ACC112 (cell line): Measurements from ENCODE around the gene DAG1.

Experiments used
- H2AFZ ChIP-seq: fragments of 200-600 bp; sonication (generic); one replicate; pipeline ENCODE4 v1.6.0; 2017; ENCODE audit warnings: antibody characterized with exemption, low read length; ENCODE audit not compliant: unreplicated experiment
- H3K27ac ChIP-seq: fragments of 200-600 bp; sonication (generic); 2 replicates; pipeline ENCODE4 v1.5.1; 2014; ENCODE audit warnings: low read depth, mild to moderate bottlenecking, antibody characterized with exemption, low read length, moderate library complexity
- H3K27me3 ChIP-seq: fragments of 200-600 bp; sonication (generic); 2 replicates; pipeline ENCODE4 v1.6.1; 2014; ENCODE audit warnings: mild to moderate bottlenecking, antibody characterized with exemption, low read length, moderate library complexity, mixed read lengths; ENCODE audit not compliant: insufficient read depth
- H3K36me3 ChIP-seq: fragments of 200-600 bp; sonication (generic); 2 replicates; pipeline ENCODE4 v1.6.1; 2016; ENCODE audit warnings: mild to moderate bottlenecking, antibody characterized with exemption, low read length, moderate library complexity, mixed read lengths; ENCODE audit not compliant: insufficient read depth
- H3K4me1 ChIP-seq: fragments of 200-600 bp; sonication (generic); one replicate; pipeline ENCODE4 v1.6.1; 2016; ENCODE audit warnings: low read length, mixed read lengths; ENCODE audit not compliant: insufficient read depth, unreplicated experiment, control insufficient read depth
- H3K4me3 ChIP-seq: fragments of 200-600 bp; sonication (generic); 2 replicates; pipeline ENCODE4 v1.5.1; 2014; ENCODE audit warnings: mild to moderate bottlenecking, low read depth, low read length
- H3K79me2 ChIP-seq: fragments of 200-600 bp; sonication (generic); one replicate; pipeline ENCODE4 v1.6.0; 2016; ENCODE audit warnings: low read length; ENCODE audit not compliant: control insufficient read depth, unreplicated experiment, insufficient read depth

The DAG1 gene

DNA sequence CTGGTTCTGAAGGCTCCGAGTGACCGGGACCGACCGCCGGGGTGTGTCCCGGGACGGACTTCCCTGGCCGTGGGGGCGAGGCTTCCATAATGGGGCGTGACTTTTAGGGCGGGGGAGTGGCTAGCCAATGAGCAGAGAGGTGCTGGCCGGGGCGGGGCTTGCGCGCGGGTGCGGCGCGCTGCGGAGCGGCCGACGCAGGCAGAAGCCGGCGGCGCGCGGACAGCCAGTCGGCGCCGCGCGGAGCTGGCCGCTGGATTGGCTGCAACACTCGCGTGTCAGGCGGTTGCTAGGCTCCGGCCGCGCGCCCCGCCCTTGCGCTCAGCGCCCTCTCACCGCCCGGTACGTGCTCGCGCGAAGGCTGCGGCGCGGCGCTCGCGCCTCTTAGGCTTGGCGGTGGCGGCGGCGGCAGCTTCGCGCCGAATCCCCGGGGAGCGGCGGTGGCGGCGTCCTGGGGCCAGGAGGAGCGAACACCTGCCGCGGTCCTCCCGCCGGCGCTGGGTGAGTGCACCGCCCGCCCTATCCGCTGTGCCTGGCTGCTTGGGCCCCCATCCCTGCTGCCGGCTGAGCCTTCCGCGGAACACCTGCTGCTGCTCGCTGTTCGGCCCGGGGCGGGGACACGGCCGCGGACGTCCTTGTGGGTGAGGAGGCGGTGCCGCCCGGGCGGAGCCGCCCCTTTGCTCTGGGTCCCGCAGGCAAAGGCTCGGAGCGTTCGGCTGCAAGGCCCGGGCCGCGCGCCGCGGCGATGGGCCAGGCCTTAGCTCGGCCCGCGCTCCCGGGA lies at the start of gene DAG1:
TSS of gene DAG1 (plus strand) at position 332 of the 778 bp plus-strand sequence. CDS start 40,268 bp downstream, outside the sequence.
- H3K36me3 ChIP-seq = no peaks in the 10 kb centered on the region
- H3K4me3 ChIP-seq = peak within 1 kb of the TSS; percentile 91
- peak within 1 kb of the TSS; percentile 86 for H3K27ac ChIP-seq
- H3K4me1 ChIP-seq = peaks cover 22% of the 10 kb centered on the region
- H2AFZ ChIP-seq = peak within 1 kb of the TSS; percentile 87
- peaks cover 8% of the 10 kb centered on the region for H3K79me2 ChIP-seq
- no peaks in the 10 kb centered on the region for H3K27me3 ChIP-seq

DNA sequence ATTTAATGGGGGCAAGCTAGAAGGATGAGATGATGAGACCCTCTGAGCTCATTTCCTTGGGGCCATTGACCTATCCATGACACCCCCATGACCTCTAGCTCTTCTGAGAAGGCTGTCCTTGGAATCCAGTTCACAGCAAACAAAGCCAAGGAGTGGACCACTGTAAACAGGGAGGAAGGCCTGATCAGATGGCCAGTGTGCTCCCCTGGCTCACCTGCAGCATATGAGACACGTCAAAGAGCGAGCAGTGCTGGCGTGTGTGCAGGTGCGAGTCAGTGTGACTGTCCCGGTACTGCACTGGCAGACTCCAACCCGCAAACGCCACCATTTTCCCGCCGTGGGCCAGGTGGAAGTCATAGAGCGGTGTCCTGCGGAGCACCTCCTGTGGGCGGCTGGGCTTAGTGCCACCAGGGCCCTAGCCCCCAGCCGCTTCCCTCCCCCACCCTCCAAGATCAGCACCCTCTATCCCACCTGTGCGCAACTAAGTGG lies 48.1 kb upstream of the DAG1 start:
- Histone ChIP-seq H2AFZ (no peak overlapping the region), H3K27me3 (no peaks in the 10 kb centered on the region), H3K79me2 (no peaks in the 10 kb centered on the region), H3K36me3 (peaks cover 11% of the 10 kb centered on the region; the same call in 1 of the 2 replicates), H3K27ac (peak overlapping the region; percentile 74), H3K4me3 (no peak overlapping the region), H3K4me1 (peaks cover 17% of the 10 kb centered on the region)

DNA sequence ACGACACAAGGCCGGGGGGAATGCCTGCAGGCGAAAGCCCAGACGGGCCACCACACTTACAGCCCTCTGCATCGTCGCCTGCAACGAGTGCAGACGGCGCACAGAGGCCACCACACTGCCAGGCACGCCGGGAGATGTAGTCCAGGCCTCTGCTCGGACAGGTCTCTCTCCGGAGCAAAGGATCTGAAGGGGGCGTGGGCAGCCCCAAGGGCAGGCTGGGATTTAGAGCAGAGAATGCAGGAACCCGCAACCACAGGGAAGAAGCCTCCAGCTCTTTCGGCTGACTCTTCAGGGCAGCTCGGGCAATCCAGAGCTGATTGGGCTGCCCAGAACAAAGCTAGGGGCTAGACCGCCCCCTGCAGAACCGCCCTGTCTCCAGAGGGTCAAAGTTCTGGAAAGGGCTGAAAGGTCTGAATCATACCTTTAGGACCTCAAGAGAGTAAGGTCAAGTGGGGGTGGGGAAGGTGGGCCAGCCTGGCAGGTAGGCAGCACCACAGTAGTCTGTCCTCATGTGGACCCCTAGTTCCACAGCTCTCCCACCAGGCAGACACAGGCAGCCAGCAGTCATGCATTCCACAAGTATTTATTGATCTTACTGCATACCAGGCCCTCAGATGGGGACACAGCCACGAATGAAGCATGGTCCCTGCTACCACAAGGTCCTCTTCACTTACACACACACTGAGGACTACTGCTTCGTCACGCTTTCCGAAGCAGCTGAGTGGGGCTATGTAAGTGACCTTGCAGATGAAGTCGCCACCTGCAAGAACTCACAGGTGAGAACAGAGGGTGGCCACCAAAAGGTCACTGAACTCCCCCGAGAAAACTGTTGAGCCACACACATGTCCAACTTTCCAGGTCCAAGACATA lies 47.5 kb upstream of the DAG1 start, which contains the start of gene AMT:
TSS of gene AMT (minus strand) at position 95 of the 870 bp plus-strand sequence. CDS start at position 72, 23 bp downstream.
- Histone ChIP-seq H3K27me3 (no peaks in the 10 kb centered on the region), H3K4me1 (peaks cover 17% of the 10 kb centered on the region), H3K27ac (peak within 1 kb of the TSS; percentile 74)

DNA sequence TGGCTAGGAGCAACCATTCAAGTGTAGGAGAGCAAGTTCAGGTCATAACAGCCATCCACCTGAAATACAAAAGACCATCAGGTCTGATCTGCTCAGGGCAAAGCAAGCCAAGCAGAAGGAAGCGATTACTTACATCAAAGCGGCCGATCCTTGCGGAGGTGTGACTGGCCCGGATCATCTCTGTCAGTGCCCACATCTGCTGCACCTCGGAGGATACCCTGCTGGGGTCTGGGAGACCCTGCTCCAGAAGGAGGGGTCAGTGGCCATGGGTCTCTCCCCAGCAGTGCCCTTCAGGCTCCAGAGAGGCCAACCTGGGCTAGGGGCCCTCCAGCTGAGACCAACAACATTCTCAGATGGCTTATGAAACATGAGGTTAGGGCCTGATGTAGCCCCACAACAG lies 45.3 kb upstream of the DAG1 start:
- Histone ChIP-seq H3K27ac (no peak overlapping the region), H3K27me3 (no peaks in the 10 kb centered on the region), H3K4me1 (peaks cover 22% of the 10 kb centered on the region), H3K4me3 (no peak overlapping the region), H3K36me3 (0 out of 2 replicates have a peak, but pooled peaks cover 5% of the 10 kb centered on the region), H3K79me2 (no peaks in the 10 kb centered on the region), H2AFZ (no peak overlapping the region)

More for the DNA sequence above, 47.5 kb upstream of the DAG1 start, which contains the start of gene AMT:
- H3K4me3 ChIP-seq = no peak within 1 kb of the TSS
- H2AFZ ChIP-seq = no peak within 1 kb of the TSS
- H3K36me3 ChIP-seq = 0 out of 2 replicates have a peak, but pooled peaks cover 8% of the 10 kb centered on the region
- H3K79me2 ChIP-seq = no peaks in the 10 kb centered on the region

DNA sequence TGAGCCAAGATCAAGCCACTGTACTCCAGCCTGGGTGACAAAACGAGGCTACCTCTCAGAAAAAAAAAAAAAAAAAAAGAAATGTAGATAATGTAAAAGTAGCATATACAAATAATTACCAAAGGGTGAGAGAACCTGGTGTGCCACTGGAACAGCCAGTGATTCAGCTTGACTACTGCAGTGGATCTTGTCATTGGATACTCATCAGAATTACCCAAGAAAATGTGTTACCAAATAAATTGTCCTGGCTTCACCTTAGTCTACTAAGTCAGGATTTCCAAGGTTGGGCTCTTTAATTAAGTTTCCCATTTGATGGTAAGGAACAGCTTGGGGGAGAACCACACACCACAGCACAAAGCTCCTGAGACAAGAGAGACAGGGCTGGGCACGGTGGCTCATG lies 42.5 kb upstream of the DAG1 start:
- Histone ChIP-seq H3K4me3 (no peak overlapping the region), H3K79me2 (no peaks in the 10 kb centered on the region), H2AFZ (no peak overlapping the region), H3K27me3 (no peaks in the 10 kb centered on the region), H3K36me3 (no peaks in the 10 kb centered on the region), H3K4me1 (peaks cover 5% of the 10 kb centered on the region), H3K27ac (peak overlapping the region; percentile 38; the same call in 1 of the 2 replicates)

GRCh38 chr3:49428752-49429080 lies 41.4 kb upstream of the DAG1 start:
- peak overlapping the region; percentile 77 for H3K27ac ChIP-seq
- no peaks in the 10 kb centered on the region for H3K36me3 ChIP-seq
- peak overlapping the region; percentile 98 for H3K4me3 ChIP-seq
- H2AFZ ChIP-seq = peak overlapping the region; percentile 99
- no peaks in the 10 kb centered on the region for H3K79me2 ChIP-seq
- no peaks in the 10 kb centered on the region for H3K27me3 ChIP-seq
- peaks cover 5% of the 10 kb centered on the region for H3K4me1 ChIP-seq

- H2AFZ ChIP-seq = no peak overlapping the region
- no peaks in the 10 kb centered on the region for H3K4me1 ChIP-seq
- no peaks in the 10 kb centered on the region for H3K27me3 ChIP-seq
These were observed 35.3 kb upstream of the DAG1 start for GRCh38 chr3:49434731-49435130.

DNA sequence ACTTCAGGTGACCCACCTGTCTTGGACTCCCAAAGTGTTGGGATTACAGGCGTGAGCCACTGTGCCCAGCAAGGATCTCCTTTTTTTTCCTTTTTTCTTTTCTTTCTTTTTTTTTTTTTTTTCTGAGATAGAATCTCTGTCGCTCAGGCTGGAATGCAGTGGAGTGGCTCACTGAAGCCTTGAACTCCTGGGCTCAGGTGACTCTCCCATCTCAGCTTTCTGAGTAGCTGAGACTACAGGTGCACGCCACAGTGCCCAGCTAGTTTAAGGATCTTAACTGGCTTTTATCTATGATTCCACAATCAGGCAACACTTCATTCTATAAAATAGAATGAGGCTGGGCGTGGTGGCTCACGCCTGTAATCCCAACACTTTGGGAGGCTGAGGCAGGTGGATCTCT lies 24.7 kb upstream of the DAG1 start:
- no peak overlapping the region for H3K4me3 ChIP-seq
- no peaks in the 10 kb centered on the region for H3K79me2 ChIP-seq
- no peaks in the 10 kb centered on the region for H3K27me3 ChIP-seq
- H2AFZ ChIP-seq = no peak overlapping the region
- no peaks in the 10 kb centered on the region for H3K36me3 ChIP-seq
- peaks cover 10% of the 10 kb centered on the region for H3K4me1 ChIP-seq
- no peak overlapping the region for H3K27ac ChIP-seq

More at GRCh38 chr3:49434731-49435130, 35.3 kb upstream of the DAG1 start:
- Histone ChIP-seq H3K4me3 (no peak overlapping the region), H3K36me3 (no peaks in the 10 kb centered on the region), H3K27ac (no peak overlapping the region), H3K79me2 (no peaks in the 10 kb centered on the region)

GRCh38 chr3:49453621-49454020 lies 16.4 kb upstream of the DAG1 start:
- Histone ChIP-seq H2AFZ (no peak overlapping the region), H3K79me2 (no peaks in the 10 kb centered on the region), H3K27me3 (no peaks in the 10 kb centered on the region), H3K36me3 (no peaks in the 10 kb centered on the region), H3K27ac (no peak overlapping the region), H3K4me3 (no peak overlapping the region), H3K4me1 (peaks cover 10% of the 10 kb centered on the region)

GRCh38 chr3:49454458-49454857 lies 15.6 kb upstream of the DAG1 start:
- Histone ChIP-seq H3K79me2 (no peaks in the 10 kb centered on the region), H3K4me3 (no peak overlapping the region)

More at GRCh38 chr3:49454458-49454857, 15.6 kb upstream of the DAG1 start:
- H2AFZ ChIP-seq = no peak overlapping the region
- H3K27ac ChIP-seq = no peak overlapping the region
- no peaks in the 10 kb centered on the region for H3K36me3 ChIP-seq
- H3K27me3 ChIP-seq = no peaks in the 10 kb centered on the region
- peaks cover 10% of the 10 kb centered on the region for H3K4me1 ChIP-seq
